Mucosa of rectum (tissue), 2 donors: ENCODE results near the gene TRPT1.

ENCODE experiments used
- H3K27ac ChIP-seq, 2 donors: one replicate each; pipeline ENCODE4 v1.7.0; 2013; ENCODE audit warnings: inconsistent platforms in 2 of 2, low read depth in 2 of 2, low read length in 2 of 2
- H3K27me3 ChIP-seq, 2 donors: one replicate each; pipeline ENCODE4 v1.7.0; 2013; ENCODE audit warnings: low read length in 2 of 2; ENCODE audit not compliant: control insufficient read depth in 2 of 2, insufficient read depth in 2 of 2
- H3K36me3 ChIP-seq, 2 donors: one replicate each; pipeline ENCODE4 v1.7.0; 2013; ENCODE audit warnings: low read length in 2 of 2; ENCODE audit not compliant: control insufficient read depth in 2 of 2, insufficient read depth in 2 of 2
- H3K4me1 ChIP-seq, 2 donors: one replicate each; pipeline ENCODE4 v1.7.0; 2013; ENCODE audit warnings: low read length in 2 of 2, mild to moderate bottlenecking in 1 of 2; ENCODE audit not compliant: control insufficient read depth in 2 of 2, insufficient read depth in 2 of 2
- H3K4me3 ChIP-seq, 2 donors: one replicate each; pipeline ENCODE4 v1.7.0; 2013; ENCODE audit warnings: low read length in 2 of 2
- H3K9ac ChIP-seq, 2 donors: one replicate each; pipeline ENCODE4 v1.7.0; 2013; ENCODE audit warnings: low read length in 2 of 2, low read depth in 1 of 2, mild to moderate bottlenecking in 1 of 2
- H3K9me3 ChIP-seq, 2 donors: one replicate each; pipeline ENCODE4 v1.7.0; 2013; ENCODE audit warnings: low read length in 2 of 2; ENCODE audit not compliant: control insufficient read depth in 2 of 2
- donor health status: healthy.
- donor health status: Normal muscosa, but diverticular disease.

The TRPT1 gene

GRCh38 chr11:64244966-64245365 is 19.0 kb upstream of the TRPT1 start:
- H3K4me1 ChIP-seq: peaks cover 37 to 43% of the 10 kb centered on the region in 2 donors
- no peaks in the 10 kb centered on the region for H3K9me3 ChIP-seq
- peaks cover 7 to 8% of the 10 kb centered on the region in 2 donors for H3K36me3 ChIP-seq
- H3K27me3 ChIP-seq: no peaks in the 10 kb centered on the region
- H3K27ac ChIP-seq: peak overlapping the region; percentile 93
- peak overlapping the region; percentile 91 for H3K4me3 ChIP-seq
- H3K9ac ChIP-seq: peak overlapping the region; percentile 84

- H3K9ac ChIP-seq: no peak overlapping the region
- no peak overlapping the region for H3K4me3 ChIP-seq
- H3K27ac ChIP-seq: no peak overlapping the region
- H3K36me3 ChIP-seq: peaks cover 7 to 8% of the 10 kb centered on the region in 2 donors
- peaks cover 44 to 50% of the 10 kb centered on the region in 2 donors for H3K4me1 ChIP-seq
- H3K9me3 ChIP-seq: no peaks in the 10 kb centered on the region
- H3K27me3 ChIP-seq: no peaks in the 10 kb centered on the region
Measured at GRCh38 chr11:64244107-64244506, 18.1 kb upstream of the TRPT1 start.

GRCh38 chr11:64243236-64243854 is 17.4 kb upstream of the TRPT1 start:
- Histone ChIP-seq H3K4me1 (peaks cover 52 to 57% of the 10 kb centered on the region in 2 donors), H3K36me3 (peaks cover 7 to 8% of the 10 kb centered on the region in 2 donors), H3K27me3 (no peaks in the 10 kb centered on the region), H3K9ac (peak overlapping the region; percentile 63 to 96), H3K27ac (peak overlapping the region; percentile 91 to 100), H3K9me3 (no peaks in the 10 kb centered on the region), H3K4me3 (peak overlapping the region; percentile 15 to 86)

- peaks cover 56 to 61% of the 10 kb centered on the region in 2 donors for H3K4me1 ChIP-seq
- peak overlapping the region; percentile 75 to 86 for H3K4me3 ChIP-seq
- no peaks in the 10 kb centered on the region for H3K27me3 ChIP-seq
- peak overlapping the region; percentile 91 to 100 for H3K27ac ChIP-seq
- H3K9ac ChIP-seq: peak overlapping the region; percentile 83 to 96
- H3K36me3 ChIP-seq: peaks cover 8 to 12% of the 10 kb centered on the region in 2 donors
- H3K9me3 ChIP-seq: no peaks in the 10 kb centered on the region
Measured at GRCh38 chr11:64241491-64242374, 15.7 kb upstream of the TRPT1 start.

- H3K9ac ChIP-seq: peak overlapping the region; percentile 79 to 99
- no peaks in the 10 kb centered on the region for H3K9me3 ChIP-seq
- peak overlapping the region; percentile 83 to 86 for H3K4me3 ChIP-seq
- H3K36me3 ChIP-seq: peaks cover 8 to 12% of the 10 kb centered on the region in 2 donors
- no peaks in the 10 kb centered on the region for H3K27me3 ChIP-seq
- peak overlapping the region; percentile 100 for H3K27ac ChIP-seq
- peaks cover 57 to 61% of the 10 kb centered on the region in 2 donors for H3K4me1 ChIP-seq
Measured at GRCh38 chr11:64241241-64241490, 15.2 kb upstream of the TRPT1 start.

GRCh38 chr11:64240435-64241240 is 14.7 kb upstream of the TRPT1 start, which contains the start of gene FKBP2:
TSS of gene FKBP2 (plus strand) at chr11:64241095. CDS start at chr11:64242388, 1,293 bp downstream.
- Histone ChIP-seq H3K9ac (peak within 1 kb of the TSS; percentile 94 to 99), H3K36me3 (peaks cover 8 to 12% of the 10 kb centered on the region in 2 donors), H3K4me3 (peak within 1 kb of the TSS; percentile 83 to 86), H3K9me3 (no peaks in the 10 kb centered on the region), H3K27ac (peak within 1 kb of the TSS; percentile 100), H3K4me1 (peaks cover 58 to 60% of the 10 kb centered on the region in 2 donors), H3K27me3 (no peaks in the 10 kb centered on the region)

GRCh38 chr11:64239662-64240434 is 13.9 kb upstream of the TRPT1 start:
- no peaks in the 10 kb centered on the region for H3K9me3 ChIP-seq
- peak overlapping the region; percentile 94 to 99 for H3K9ac ChIP-seq
- H3K36me3 ChIP-seq: peaks cover 8 to 12% of the 10 kb centered on the region in 2 donors
- peak overlapping the region; percentile 79 to 83 for H3K4me3 ChIP-seq
- H3K27ac ChIP-seq: peak overlapping the region; percentile 100
- H3K27me3 ChIP-seq: no peaks in the 10 kb centered on the region
- peaks cover 58 to 60% of the 10 kb centered on the region in 2 donors for H3K4me1 ChIP-seq

GRCh38 chr11:64238999-64239398 is 13.0 kb upstream of the TRPT1 start:
- peaks cover 58 to 61% of the 10 kb centered on the region in 2 donors for H3K4me1 ChIP-seq
- H3K9ac ChIP-seq: peak overlapping the region; percentile 2 to 67

GRCh38 chr11:64238076-64238475 is 12.1 kb upstream of the TRPT1 start:
- H3K4me3 ChIP-seq: peak overlapping the region; percentile 27
- H3K4me1 ChIP-seq: peaks cover 59 to 62% of the 10 kb centered on the region in 2 donors
- peak overlapping the region; percentile 9 to 67 for H3K9ac ChIP-seq
- H3K27ac ChIP-seq: peak overlapping the region; percentile 82 to 100
- H3K9me3 ChIP-seq: no peaks in the 10 kb centered on the region
- H3K36me3 ChIP-seq: peaks cover 2 to 5% of the 10 kb centered on the region in 2 donors
- H3K27me3 ChIP-seq: no peaks in the 10 kb centered on the region

More at GRCh38 chr11:64238999-64239398, 13.0 kb upstream of the TRPT1 start:
- Histone ChIP-seq H3K27me3 (no peaks in the 10 kb centered on the region), H3K9me3 (no peaks in the 10 kb centered on the region), H3K4me3 (no peak overlapping the region), H3K27ac (peak overlapping the region; percentile 82 to 100), H3K36me3 (peaks cover 8 to 12% of the 10 kb centered on the region in 2 donors)
